D721Med (cell line): ENCODE results near the gene IGFL1.
"Not testable (repeated sequence)": the region's sequence is repeated elsewhere in the genome, so short reads cannot be mapped to it uniquely, and the experiment has no call there.

Source experiments
- DNase-seq: peaks from one replicate; pipeline ENCODE4 v3.0.0; 2011; ENCODE audit warnings: low spot score; ENCODE audit not compliant: insufficient read length
- FAIRE-seq: peaks from 2 replicates; lab custom pipeline; 2011; peaks lifted over from hg19 to GRCh38; lab: Jason Lieb, UNC
- CTCF ChIP-seq: IDR thresholded peaks from 2 replicates; pipeline ENCODE4 v1.5.1; 2012; ENCODE audit warnings: mild to moderate bottlenecking, control low read depth; ENCODE audit not compliant: insufficient read depth; ENCODE audit errors: missing control alignments

Gene IGFL1

DNA sequence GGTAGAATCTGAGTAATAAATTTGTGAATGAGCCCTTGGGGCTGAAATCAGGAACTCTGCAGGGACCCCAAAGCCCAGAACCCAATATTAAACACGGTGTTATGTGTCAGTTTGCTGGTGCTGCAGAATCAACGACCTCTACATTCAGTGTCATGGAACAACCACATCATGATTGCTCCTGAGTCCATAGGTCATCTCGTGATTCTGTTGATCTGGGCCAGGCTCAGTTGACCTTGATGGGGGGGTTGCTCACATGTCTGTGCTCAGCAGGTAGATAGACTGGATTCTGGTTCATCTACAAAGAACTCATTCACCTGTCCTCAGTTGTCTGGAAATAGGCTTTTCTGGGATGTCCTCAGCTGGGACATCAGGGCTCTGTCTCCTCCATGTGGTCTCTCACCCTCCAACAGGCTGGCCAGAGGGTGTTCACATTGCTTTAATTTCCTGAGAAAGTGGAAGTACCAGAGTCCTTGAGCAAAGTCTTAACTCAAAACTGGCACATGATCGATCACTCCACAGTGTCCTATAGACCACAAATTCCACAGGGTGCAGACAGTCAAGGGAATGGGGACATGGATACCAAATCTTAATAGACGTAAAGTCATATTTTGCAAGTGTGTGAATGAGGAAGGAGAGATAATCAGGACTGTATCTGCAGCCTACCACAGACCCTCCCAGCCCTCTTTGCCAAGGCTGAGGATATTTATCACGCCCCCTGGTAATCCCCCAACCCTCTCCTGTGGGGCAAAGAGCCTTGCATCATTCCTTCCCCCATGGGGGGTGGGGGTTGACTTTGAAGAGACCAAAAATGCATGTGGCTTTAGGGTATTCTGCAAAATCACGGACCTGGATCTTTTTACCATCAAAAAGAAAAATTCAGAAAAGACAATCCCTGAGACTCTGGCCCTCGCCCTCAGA lies 39.3 kb upstream of the IGFL1 start:
- DNase-seq (no peak), FAIRE-seq (no peak)
- no peak for TF ChIP-seq CTCF

DNA sequence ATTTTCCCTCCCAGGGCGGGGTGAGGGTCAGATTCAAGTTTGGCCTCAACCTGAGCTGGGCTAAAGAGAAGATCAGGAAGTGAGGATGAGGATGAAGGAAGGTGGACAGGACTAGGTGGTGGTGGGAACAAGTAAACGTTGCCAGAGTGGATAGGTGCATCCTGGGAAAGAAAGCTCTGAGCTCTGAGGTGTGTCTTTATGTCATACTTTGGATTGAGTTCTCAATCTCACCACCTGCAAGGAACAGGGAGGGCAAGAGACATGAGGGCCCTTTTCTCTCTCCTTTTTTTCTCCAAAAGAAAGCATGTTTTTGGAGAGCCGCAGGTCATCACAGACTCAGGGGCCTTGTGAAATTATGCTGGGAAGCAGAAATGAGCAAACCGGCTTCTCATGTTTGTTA lies 38.2 kb upstream of the IGFL1 start:
- DNase-seq (no peak), FAIRE-seq (no peak)
- TF ChIP-seq CTCF, result no peak

DNA sequence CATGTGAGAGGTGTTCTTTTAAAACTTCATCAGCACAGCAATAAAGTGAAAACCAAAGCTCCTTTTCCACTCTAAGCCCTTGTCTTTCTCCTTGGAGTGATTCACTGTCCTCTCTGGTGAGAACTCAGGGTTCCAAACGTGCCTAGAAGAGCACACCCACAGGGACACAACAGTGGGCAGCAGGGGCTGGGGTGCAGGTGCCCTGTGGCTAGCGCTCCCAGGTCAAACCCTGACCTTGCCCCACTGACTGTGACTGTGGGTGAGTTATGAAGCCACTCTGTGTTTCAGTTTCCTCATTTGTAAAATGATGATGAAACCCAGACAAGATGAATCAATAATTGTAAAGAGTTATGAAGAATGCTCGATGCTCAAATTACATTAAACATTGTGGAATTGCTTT lies 37.6 kb upstream of the IGFL1 start:
- no peak for FAIRE-seq
- TF ChIP-seq CTCF, result no peak

GRCh38 chr19:46192626-46192991 lies 36.9 kb upstream of the IGFL1 start:
- not testable (repeated sequence) for FAIRE-seq, DNase-seq

More for the DNA sequence above, 37.6 kb upstream of the IGFL1 start:
- no peak for DNase-seq

GRCh38 chr19:46192992-46193650 lies 36.4 kb upstream of the IGFL1 start:
- DNase-seq (no peak), FAIRE-seq (no peak)
- no peak for TF ChIP-seq CTCF

DNA sequence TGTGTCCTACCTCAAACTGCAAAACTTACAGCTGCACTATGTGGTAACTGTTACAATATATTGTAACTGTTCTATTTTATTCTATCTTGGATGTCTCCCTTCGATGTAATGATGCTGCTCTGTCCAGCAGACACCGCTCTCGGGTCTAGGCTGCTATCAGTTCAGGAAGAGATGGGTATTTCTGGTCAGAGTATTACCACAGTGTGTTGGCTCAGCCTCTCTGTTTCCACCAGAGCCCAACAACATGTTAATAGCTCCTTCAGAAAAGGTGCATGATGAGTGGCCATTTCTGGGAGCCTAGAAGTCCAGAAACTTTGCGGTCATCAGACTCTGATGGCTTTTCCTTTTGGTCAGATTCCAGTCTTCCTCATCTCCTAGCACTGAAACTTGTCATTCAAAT lies 35.9 kb upstream of the IGFL1 start:
- no peak for TF ChIP-seq CTCF
- no peak for FAIRE-seq
- no peak for DNase-seq

GRCh38 chr19:46195104-46195503 lies 34.4 kb upstream of the IGFL1 start:
- FAIRE-seq, result no peak
- no peak for TF ChIP-seq CTCF
- no peak for DNase-seq

GRCh38 chr19:46195919-46196318 lies 33.6 kb upstream of the IGFL1 start:
- not testable (repeated sequence) for FAIRE-seq, DNase-seq
